NCI-H446 treated with DMSO at 0.1 percent for 48 hours (cell line): Measurements from ENCODE around the gene SHROOM2.
"Not testable (repeated sequence)": the region's sequence is repeated elsewhere in the genome, so short reads cannot be mapped to it uniquely, and the experiment has no call there.

Source experiments
- DNase-seq: peaks from one replicate; lab custom pipeline; 2025; lab: John Stamatoyannopoulos, UW

The SHROOM2 gene

GRCh38 chrX:9829308-9830267, 43.4 kb downstream of the SHROOM2 start:
- DNase-seq = no peak

DNA sequence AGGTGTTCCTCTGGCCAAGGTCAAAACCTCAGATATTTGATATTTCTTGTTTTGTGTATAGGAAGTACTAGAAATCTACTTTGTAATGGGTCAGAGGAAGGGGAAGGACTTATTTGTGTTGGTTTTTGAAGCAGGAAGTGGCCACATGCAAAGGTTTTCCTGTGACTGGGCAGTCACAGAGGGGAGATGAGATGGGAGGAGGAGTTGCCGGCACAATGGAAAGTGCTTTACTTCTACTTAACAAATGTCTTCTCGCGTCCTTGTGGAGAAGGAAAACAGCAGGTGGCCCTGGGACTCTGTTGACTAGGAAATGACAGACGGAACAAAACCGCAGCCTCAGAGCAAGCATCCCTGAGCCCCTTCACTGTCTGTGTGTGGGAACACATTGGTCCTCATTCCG, 46.6 kb downstream of the SHROOM2 start:
- no peak for DNase-seq

DNA sequence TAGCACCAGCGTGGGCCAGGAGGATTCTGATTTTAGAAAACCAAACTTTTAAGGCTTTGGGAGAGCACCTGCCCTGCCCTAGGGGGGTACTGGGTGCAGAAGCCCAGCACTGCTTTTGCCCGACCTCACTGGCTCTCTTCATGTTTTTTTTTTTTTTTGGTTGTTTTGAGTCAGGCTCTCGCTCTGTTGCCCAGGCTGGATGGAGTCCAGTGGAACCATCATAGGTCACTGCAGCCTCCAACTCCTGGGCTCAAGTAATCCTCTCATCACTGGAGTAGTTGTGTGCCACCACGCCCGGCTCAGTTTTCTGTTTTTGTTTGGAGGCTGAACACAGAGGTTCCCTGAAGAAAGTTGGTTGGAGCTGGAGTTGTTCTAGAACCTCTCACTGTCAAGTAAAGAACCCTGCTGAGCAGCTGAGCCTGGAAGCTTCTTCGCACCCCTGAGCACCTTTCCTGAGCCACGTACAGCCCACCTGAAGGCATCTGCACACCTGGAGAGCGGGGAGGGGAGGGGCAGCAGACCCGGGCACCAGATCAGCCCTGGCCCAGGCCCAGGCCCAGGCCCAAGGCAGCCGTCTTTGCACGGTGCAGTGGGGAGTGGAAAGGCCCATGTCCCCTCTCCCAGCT, 49.5 kb downstream of the SHROOM2 start:
- no peak for DNase-seq

GRCh38 chrX:9842541-9842940, 56.3 kb downstream of the SHROOM2 start:
- no peak for DNase-seq

DNA sequence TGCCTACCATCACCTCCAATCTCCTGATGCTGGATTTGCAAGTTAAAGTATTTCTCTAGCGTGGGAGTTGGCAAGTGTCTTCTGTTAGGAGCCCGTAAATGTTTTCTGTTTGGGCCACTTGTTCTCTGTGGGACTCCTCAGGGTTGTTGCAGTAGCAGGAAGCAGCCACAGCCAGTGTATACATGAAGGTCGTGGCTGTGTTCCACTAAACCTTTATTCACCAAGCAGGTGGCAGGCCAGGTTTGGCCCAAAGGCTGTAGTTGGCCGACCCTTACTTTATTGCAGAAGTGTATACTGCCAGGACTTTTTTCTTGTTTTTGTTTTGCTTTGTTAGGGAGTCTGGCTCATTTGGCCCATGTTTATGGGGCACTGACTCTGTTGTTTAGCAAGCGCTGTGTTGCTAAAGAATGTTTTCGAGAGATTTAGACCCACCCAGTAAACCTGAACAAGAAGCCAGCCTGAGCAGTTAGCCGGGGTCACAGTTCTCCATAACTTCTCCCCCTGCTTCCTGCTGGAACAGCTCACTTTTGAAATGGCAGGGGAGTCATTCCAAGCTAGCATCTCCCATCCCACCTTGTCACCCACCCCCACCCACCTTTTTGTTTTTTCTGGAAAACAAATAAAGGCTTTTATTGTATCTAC, 58.8 kb downstream of the SHROOM2 start:
- DNase-seq = no peak

- DNase-seq = no peak
Observed at GRCh38 chrX:9845578-9845952, 59.3 kb downstream of the SHROOM2 start.

DNA sequence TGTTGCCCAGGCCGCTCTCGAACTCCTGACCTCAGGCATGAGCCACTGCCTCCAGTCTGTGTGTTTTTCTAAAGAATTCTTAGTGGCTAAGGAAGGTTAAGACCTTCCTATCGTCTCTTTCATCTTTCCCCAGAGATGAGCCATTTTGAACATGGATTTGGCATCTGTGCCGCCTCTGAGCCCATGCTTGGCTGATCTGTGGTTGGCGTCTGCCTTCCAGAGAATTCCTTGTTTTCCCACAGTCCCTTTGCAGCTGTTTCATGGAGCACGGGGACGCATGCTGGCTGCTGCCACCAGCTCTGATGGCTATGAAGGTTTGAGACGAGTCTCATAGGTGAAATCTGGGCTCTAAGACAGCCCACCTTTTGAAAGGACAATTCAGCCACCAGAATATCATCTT, 60.4 kb downstream of the SHROOM2 start:
- no peak for DNase-seq

DNA sequence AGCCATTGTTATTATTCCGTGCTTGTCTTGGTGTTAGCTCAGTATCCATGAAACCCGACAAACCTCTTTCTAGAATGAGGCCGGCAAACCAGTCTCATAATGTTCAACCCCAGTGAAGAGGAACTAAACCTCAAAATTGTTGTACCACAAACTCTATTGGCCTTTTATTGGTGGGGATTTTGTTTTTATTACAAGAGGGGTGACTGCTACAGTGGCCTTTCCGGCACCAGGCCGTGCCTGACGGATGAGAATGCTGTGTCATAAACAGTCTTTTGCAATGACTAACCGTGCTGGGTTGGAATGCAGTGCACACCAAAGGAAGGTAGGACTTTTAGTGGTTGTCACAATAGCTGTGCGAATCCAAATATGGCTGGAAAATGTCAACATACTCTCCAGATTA, 60.8 kb downstream of the SHROOM2 start:
- no peak for DNase-seq

DNA sequence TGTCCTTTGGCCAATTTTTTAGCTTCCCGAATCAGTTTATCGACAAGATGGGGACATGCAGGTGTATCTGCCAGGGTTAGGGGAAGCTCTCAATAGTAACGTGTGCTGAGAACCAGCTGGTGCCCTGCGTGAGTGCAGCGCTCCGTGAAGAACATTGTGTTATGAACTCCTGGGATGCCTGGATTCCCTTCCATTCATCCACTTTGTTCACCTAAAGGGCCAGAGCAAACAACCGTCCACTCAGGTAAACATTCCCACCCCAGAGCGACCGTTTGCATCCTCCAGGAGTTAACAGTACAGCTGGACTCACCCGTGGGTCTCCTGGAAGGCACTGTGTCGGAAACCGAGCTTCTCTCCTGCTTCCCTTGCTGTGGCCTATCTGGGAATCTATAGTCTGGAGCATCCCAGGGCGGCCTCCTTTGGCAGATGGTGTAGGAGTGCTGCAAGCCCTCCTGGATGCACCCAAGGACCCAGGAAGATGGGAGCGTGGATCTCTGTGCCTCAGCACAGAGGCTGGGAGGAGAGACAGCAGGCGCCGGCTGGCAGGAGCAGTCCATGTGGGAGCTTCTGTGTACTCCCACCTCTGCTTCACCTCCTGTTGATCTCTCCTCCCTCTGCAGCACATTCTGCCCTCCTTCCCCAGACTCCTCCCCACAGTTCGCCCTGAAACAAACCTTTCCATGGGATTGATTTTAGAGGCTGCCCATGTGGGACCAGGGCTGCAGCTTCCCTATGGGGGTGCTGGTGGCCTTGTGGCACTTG, 62.7 kb downstream of the SHROOM2 start:
- DNase-seq = no peak

GRCh38 chrX:9851890-9852289, 65.7 kb downstream of the SHROOM2 start:
- DNase-seq = no peak

DNA sequence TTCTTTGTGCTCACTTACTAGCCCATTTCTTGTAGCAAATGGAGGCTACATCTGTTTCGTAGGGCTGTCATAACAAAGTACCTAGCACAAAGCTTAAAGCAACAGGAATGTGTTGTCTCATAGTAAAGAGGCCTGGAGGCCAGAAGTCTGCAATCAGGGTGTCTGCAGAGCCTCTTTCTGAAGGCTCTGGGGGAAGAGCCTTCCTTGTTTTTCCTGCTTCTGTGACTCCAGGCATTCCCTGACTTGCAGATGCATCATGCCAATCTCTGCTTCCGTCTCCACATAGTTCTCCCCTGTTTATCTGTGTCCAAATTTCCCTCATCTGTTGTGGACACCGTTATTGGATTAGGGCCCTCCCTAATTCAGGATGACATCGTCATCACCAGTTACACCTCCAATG, 67.1 kb downstream of the SHROOM2 start:
- DNase-seq = no peak

GRCh38 chrX:9855561-9856283, 69.5 kb downstream of the SHROOM2 start:
- no peak for DNase-seq

DNA sequence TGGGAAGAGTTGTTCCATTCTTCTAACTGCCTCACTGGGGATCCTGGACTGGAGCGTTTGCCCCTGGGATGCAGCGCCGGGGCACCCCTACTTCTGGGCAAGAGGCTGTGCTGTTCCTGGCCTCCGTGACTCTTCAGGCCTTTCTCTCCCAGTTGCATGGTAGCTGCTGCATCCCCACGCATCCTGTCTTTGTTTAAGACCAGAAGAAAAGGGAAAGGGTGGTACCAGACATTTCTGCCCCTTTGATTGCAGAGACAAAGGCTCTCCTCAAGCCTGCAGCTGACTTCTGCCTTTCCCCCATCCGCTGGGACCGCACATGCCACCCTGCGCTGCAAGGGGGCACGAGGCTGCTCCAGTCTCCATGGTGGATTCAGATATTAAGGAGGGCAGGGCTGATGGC, 70.4 kb downstream of the SHROOM2 start:
- DNase-seq = no peak

- no peak for DNase-seq
Observed at GRCh38 chrX:9857575-9858474, 71.6 kb downstream of the SHROOM2 start.

- DNase-seq = not testable (repeated sequence)
Observed at GRCh38 chrX:9858684-9859083, 72.5 kb downstream of the SHROOM2 start.

GRCh38 chrX:9859711-9860555, 73.7 kb downstream of the SHROOM2 start:
- DNase-seq = no peak

DNA sequence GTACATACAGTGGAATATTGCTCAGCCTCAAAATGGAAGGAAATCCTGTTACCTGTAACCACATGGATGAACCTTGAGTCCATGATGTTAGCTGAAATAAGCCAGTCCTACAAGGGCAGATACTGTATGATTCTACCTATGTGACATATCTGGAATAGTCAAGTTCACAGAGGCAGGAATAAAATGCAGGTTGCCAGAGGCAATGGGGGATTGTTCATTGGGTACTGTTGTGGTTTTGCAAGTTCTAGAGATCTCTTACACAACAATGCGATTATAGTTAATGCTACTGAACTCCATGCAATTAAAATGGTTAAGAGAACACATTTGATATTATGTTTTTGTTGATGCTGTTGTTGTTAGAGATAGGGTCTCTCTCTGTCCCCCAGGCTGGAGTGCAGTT, 74.6 kb downstream of the SHROOM2 start:
- no peak for DNase-seq

DNA sequence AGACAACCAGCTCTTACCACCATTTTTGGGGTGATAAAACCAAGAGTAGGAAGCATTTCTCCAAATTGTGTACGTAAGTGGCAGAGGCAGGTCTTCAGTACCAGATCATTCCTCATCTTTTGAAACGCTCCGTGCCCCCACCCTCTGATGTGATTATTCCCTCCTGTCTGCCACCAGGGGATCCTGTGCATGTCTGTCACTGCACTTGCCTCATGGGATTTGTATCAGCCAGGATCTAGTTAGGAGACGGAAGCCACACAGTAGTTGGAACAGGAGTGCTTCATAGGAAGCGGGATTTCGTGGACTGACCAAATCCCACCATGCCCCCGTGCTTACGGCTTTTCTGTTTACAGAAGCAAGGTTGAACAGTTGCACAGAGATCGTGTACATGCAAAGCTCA, 75.5 kb downstream of the SHROOM2 start:
- DNase-seq = no peak

DNA sequence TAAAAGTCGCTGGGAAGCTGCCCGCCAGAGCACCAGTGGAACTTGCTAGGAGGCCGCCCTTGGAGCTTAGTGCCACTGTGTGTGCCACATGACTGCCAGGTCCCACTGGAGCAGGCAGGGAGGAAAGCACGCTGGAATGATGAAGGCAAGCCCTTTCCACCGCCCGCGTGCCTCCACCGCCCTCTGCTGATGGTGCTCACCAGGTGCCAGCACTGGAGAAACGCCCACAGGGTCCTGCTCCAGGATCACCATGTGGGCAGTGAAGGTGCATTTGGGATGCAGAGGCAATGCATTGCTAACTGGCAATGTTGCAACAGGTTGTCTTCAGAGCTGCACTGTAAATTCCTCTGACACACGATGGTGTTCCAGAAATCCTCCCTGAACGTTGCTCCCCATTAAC, 76.3 kb downstream of the SHROOM2 start:
- DNase-seq = no peak

DNA sequence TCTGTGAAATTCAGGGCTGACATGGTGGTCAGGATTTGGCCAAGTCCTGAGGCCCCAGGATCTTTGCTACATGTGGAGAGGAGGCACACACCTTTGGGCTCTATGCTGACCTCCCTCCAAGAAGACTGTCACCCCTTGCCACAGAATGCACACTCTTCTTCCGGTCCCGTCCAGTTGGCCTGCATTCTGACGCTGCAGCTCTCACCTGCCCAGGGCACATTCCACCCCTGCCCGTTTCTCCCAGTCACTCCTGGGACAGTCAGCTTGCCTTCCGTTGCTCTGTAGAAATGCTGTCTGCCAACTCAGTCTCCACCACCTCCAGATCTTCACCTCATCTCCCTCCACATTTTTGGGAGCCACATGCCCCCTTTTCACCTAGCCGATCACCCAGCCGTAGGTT, 76.7 kb downstream of the SHROOM2 start:
- no peak for DNase-seq
